Lower leg skin (tissue), 3 donors: ENCODE results near the gene PPFIA3.

Source experiments
- CTCF ChIP-seq, 3 donors: fragments of 450-650 bp; IDR thresholded peaks; one replicate each; pipeline ENCODE4 v1.5.1; 2016; ENCODE audit warnings: antibody characterized with exemption in 3 of 3, mild to moderate bottlenecking in 3 of 3, moderate library complexity in 2 of 3
- POLR2A ChIP-seq, 2 donors: fragments of 450-650 bp; IDR thresholded peaks; one replicate each; pipeline ENCODE4 v1.6.1; 2016 to 2017; ENCODE audit warnings: antibody characterized with exemption in 2 of 2, mild to moderate bottlenecking in 1 of 2, moderate library complexity in 1 of 2

- no peak for TF ChIP-seq CTCF (IDR thresholded peaks at IDR 0.05)
- no peak for TF ChIP-seq POLR2A (IDR thresholded peaks at IDR 0.05)
These were observed 556 bp upstream of the PPFIA3 start, which contains the start of gene C19orf73 for GRCh38 chr19:49118565-49119410.
